CD8-positive, alpha-beta memory T cell (primary cell): ENCODE data around the gene OTOP2. TPM values are rescaled to one million over a fixed set of nuclear protein-coding genes. Genes with fewer than 3 reads are reported as not detected.
A peak's percentile ranks its signal among the peaks of the same experiment; 100 is the strongest.

Source experiments
- CTCF ChIA-PET: fragments of 350-600 bp; sonication (Branson Sonifier 250); formaldehyde crosslinking; loops from one replicate; lab custom pipeline; 2021; ENCODE audit warnings: antibody characterized with exemption; lab: Charles Lee
- POLR2A ChIA-PET: fragments of 350-600 bp; sonication (Branson Sonifier 250); formaldehyde crosslinking; loops from one replicate; lab custom pipeline; 2021; ENCODE audit warnings: antibody characterized with exemption; lab: Charles Lee
- DNase-seq, 5 donors: peaks; one replicate each; pipeline versions ENCODE4 v3.0.0 to v3.0.0-alpha.2; 2020 to 2022; ENCODE audit warnings: mixed read lengths in 1 of 5
- H3K27ac ChIP-seq: one replicate; pipeline ENCODE4 v1.7.0; 2013; ENCODE audit warnings: low read depth, mild to moderate bottlenecking, low read length, moderate library complexity
- H3K27me3 ChIP-seq: 2 replicates; pipeline ENCODE4 v1.7.0; 2013; ENCODE audit warnings: low read length, mild to moderate bottlenecking; ENCODE audit not compliant: insufficient read depth, poor library complexity, severe bottlenecking
- H3K36me3 ChIP-seq: 2 replicates; pipeline ENCODE4 v1.7.0; 2013; ENCODE audit warnings: mild to moderate bottlenecking, low read length, moderate library complexity; ENCODE audit not compliant: insufficient read depth
- H3K4me1 ChIP-seq: 2 replicates; pipeline ENCODE4 v1.7.0; 2013; ENCODE audit warnings: mild to moderate bottlenecking, low read length, moderate library complexity; ENCODE audit not compliant: insufficient read depth
- H3K4me3 ChIP-seq: 2 replicates; pipeline ENCODE4 v1.7.0; 2013; ENCODE audit warnings: mild to moderate bottlenecking, low read length
- H3K9me3 ChIP-seq: 2 replicates; pipeline ENCODE4 v1.7.0; 2013; ENCODE audit warnings: mild to moderate bottlenecking, low read length
- H3K27ac Mint-ChIP-seq, 8 donors: one replicate each; pipeline ENCODE4 v1.8.0; 2020 to 2021; ENCODE audit warnings: mixed read lengths in 8 of 8, mild to moderate bottlenecking in 6 of 8, inconsistent platforms in 3 of 8, moderate library complexity in 3 of 8
- H3K27me3 Mint-ChIP-seq, 2 donors: one replicate each; pipeline ENCODE4 v1.8.0; 2020 to 2021; ENCODE audit warnings: mixed read lengths in 2 of 2, mild to moderate bottlenecking in 1 of 2, moderate library complexity in 1 of 2
- H3K36me3 Mint-ChIP-seq, 3 donors: one replicate each; pipeline ENCODE4 v1.8.0; 2020 to 2021; ENCODE audit warnings: mixed read lengths in 3 of 3, inconsistent platforms in 1 of 3, mild to moderate bottlenecking in 1 of 3
- H3K4me1 Mint-ChIP-seq, 3 donors: one replicate each; pipeline ENCODE4 v1.8.0; 2020 to 2021; ENCODE audit warnings: mixed read lengths in 3 of 3, inconsistent platforms in 1 of 3, mild to moderate bottlenecking in 1 of 3
- H3K4me3 Mint-ChIP-seq, 7 donors: one replicate each; pipeline ENCODE4 v1.8.0; 2020 to 2021; ENCODE audit warnings: mixed read lengths in 7 of 7, mild to moderate bottlenecking in 6 of 7, moderate library complexity in 4 of 7, inconsistent platforms in 2 of 7
- H3K9me3 Mint-ChIP-seq, 5 donors: one replicate each; pipeline ENCODE4 v1.8.0; 2020 to 2022; ENCODE audit warnings: mixed read lengths in 5 of 5, mild to moderate bottlenecking in 3 of 5, moderate library complexity in 2 of 5, inconsistent platforms in 1 of 5
- polyA plus RNA-seq: library from polyadenylated mRNA; unstranded; fragments of 300-500 nt; fragmentation: Illumina TruSeq; gene quantifications from one replicate; pipeline ENCODE4 v1.2.3, GENCODE V29; 2021
- total RNA-seq, 2 experiments: library from RNA; stranded (reverse); gene quantifications; one replicate each; pipeline ENCODE4 v1.2.3, GENCODE V29; 2021

The OTOP2 gene
- total and polyA plus RNA-seq, 3 experiments from 2014 or later = not detected

DNA sequence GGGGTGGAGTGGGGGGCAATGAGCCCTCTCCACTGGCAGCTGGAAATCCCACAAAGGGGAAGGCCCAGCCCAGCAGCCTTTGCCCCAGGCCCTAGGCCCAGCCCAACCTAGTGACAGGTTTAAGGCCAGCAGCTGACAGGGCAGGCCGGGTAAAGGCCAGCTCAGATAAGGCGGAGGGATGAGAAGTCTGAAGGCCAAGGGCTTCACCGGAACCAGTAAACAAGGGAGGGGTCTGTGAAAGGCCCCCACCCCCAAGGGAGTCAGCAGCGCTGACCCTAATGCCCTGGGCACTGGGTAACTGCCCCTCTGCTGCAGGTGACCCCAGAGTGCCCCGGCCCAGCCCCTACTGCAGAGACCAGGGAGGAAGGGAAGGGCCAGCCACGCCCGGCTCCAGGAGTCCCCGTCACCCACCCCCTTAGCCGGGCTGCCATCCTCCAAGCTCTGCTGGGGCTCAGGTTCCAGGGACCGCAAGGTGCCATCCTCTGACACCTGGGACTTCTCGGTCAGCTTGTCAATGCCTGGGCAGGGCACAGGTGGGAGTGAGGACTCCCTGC is 29.1 kb downstream of the OTOP2 start:
- no peaks in the 10 kb centered on the region for H3K9me3 ChIP-seq
- H3K27ac ChIP-seq = no peak overlapping the region
- Mint-ChIP-seq H3K27me3 (peaks cover 3 to 5% of the 10 kb centered on the region in 2 donors), H3K4me3 (no peak overlapping the region), H3K36me3 (no peaks in the 10 kb centered on the region), H3K27ac (peak overlapping the region in 1 of 8 donors; percentile 19), H3K4me1 (peaks cover 0 to 3% (median 2%) of the 10 kb centered on the region in 3 donors), H3K9me3 (no peaks in the 10 kb centered on the region)
- no peak overlapping the region for H3K4me3 ChIP-seq
- no peaks in the 10 kb centered on the region for H3K36me3 ChIP-seq
- no peak for DNase-seq
- H3K27me3 ChIP-seq = no peaks in the 10 kb centered on the region
- ChIA-PET CTCF (interaction anchor here (0.8 to 1.1 kb wide), 2 partner anchors 8 to 14 kb away, joined by 3 to 5 read pairs; no protein-coding TSS in a partner anchor), POLR2A (interaction anchor here (0.6 kb wide), 1 partner anchor 8 kb away, joined by 3 read pairs; no protein-coding TSS in a partner anchor)
- H3K4me1 ChIP-seq = no peaks in the 10 kb centered on the region

DNA sequence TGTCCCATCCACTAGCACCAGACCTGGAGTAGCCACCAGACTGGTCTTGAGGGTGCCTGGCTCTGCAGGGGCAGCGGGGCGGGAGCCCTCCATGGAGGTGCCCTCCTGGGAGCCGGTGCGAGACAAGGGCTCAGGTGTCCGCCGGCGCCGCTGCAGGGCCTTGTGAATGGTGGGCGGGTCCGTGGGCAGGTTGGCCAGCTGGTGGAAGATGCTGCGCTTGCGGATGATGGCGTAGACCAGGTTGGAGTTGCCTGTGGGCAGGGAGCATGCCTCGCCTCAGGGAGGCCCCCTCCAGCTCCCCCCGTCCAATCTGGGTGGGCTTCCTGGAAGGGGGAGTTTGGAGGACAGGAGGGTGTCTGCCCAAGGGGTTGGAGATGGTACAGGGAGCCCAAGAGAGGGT is 30.0 kb downstream of the OTOP2 start:
- CTCF ChIA-PET = no interaction called here

DNA sequence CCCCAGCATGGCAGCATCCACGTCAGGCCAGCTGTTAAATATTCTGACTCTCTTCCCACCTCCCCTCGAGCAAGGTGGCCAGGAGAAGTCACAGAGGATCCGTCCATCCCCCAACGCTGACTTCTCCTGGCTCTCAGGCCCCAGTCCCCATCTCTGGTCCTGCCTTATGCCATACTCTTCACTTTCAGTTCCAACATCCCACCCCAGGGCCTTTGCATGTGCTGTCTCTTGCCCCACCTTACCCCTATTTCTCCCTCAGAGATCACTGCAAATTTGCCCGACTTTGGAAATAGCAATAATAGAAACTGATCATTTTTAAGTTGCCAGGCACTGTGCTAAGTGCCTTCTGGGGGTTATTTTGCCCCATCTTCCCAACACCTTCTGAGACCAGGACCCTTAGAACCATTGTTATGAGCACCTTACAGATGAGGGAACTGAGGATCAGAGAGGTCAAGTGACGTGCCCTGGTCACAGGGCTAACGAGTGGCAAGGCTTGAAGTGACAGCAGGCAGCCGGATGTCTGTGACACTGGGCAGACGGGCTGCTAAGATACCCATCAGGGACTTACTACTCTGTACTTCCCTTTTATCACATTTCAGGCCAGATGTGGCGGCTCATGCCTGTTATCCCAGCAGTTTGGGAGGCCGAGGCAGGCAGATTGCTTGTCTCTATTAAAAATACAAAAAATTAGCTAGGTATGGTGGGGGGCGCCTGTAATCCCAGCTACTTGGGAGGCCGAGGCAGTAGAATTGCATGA is 30.8 kb downstream of the OTOP2 start:
- H3K27me3 ChIP-seq = no peaks in the 10 kb centered on the region
- no peaks in the 10 kb centered on the region for H3K4me1 ChIP-seq
- H3K9me3 ChIP-seq = no peaks in the 10 kb centered on the region
- ChIA-PET CTCF (interaction anchor here (0.6 to 1.5 kb wide), 2 partner anchors 164 to 584 kb away, joined by 4 read pairs; no protein-coding TSS in a partner anchor), POLR2A (no interaction called here)
- no peak overlapping the region for H3K4me3 ChIP-seq
- Mint-ChIP-seq H3K27me3 (peaks cover 3 to 5% of the 10 kb centered on the region in 2 donors), H3K4me3 (peak overlapping the region in 1 of 7 donors; percentile 4), H3K4me1 (peaks cover 0 to 3% (median 2%) of the 10 kb centered on the region in 3 donors), H3K27ac (no peak overlapping the region), H3K9me3 (no peaks in the 10 kb centered on the region), H3K36me3 (no peaks in the 10 kb centered on the region)
- no peaks in the 10 kb centered on the region for H3K36me3 ChIP-seq
- no peak for DNase-seq
- no peak overlapping the region for H3K27ac ChIP-seq

More for the DNA sequence above, 30.0 kb downstream of the OTOP2 start:
- no peak overlapping the region for H3K27ac Mint-ChIP-seq
- Histone ChIP-seq H3K4me1 (no peaks in the 10 kb centered on the region), H3K9me3 (no peaks in the 10 kb centered on the region), H3K27ac (no peak overlapping the region), H3K27me3 (no peaks in the 10 kb centered on the region), H3K4me3 (no peak overlapping the region), H3K36me3 (no peaks in the 10 kb centered on the region)
- H3K27me3 Mint-ChIP-seq = peaks cover 3% of the 10 kb centered on the region in 2 donors
- H3K4me1 Mint-ChIP-seq = peaks cover 0 to 3% (median 2%) of the 10 kb centered on the region in 3 donors
- no peaks in the 10 kb centered on the region for H3K9me3 Mint-ChIP-seq
- H3K4me3 Mint-ChIP-seq = no peak overlapping the region
- POLR2A ChIA-PET = no interaction called here
- no peak for DNase-seq
- no peaks in the 10 kb centered on the region for H3K36me3 Mint-ChIP-seq

DNA sequence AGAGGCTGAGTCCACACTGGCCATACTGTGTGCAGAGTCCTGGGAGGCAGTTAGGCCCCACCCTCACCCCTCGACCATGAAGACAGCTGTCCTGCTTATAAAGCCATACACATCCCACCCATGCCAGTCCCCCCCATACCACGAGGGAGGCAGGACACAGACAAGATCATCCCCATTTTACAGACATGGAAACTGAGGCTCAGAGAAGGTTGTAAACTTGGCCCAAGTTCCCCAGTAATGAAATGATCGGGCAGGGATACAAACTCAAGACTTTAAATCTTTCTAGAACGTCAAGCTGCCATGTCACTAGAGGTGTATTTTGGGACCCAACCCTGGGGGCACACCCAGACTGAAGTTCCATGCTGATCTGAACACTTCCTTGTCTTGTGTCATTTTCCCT is 32.0 kb downstream of the OTOP2 start:
- no peaks in the 10 kb centered on the region for H3K27me3 ChIP-seq
- H3K9me3 ChIP-seq = no peaks in the 10 kb centered on the region
- H3K36me3 Mint-ChIP-seq = no peaks in the 10 kb centered on the region
- DNase-seq = no peak
- ChIA-PET CTCF (interaction anchor here (1.0 to 3.9 kb wide), 6 partner anchors 24 to 247 kb away, joined by 3 to 21 read pairs (median 4); partner anchors contain the start of genes NT5C and OTOP2), POLR2A (no interaction called here)
- H3K27ac ChIP-seq = no peak overlapping the region
- H3K36me3 ChIP-seq = no peaks in the 10 kb centered on the region
- peaks cover 0 to 7% (median 2%) of the 10 kb centered on the region in 3 donors for H3K4me1 Mint-ChIP-seq
- H3K27me3 Mint-ChIP-seq = peaks cover 3 to 5% of the 10 kb centered on the region in 2 donors
- H3K9me3 Mint-ChIP-seq = no peaks in the 10 kb centered on the region
- no peak overlapping the region for H3K27ac Mint-ChIP-seq
- no peak overlapping the region for H3K4me3 ChIP-seq
- no peaks in the 10 kb centered on the region for H3K4me1 ChIP-seq
- H3K4me3 Mint-ChIP-seq = no peak overlapping the region

DNA sequence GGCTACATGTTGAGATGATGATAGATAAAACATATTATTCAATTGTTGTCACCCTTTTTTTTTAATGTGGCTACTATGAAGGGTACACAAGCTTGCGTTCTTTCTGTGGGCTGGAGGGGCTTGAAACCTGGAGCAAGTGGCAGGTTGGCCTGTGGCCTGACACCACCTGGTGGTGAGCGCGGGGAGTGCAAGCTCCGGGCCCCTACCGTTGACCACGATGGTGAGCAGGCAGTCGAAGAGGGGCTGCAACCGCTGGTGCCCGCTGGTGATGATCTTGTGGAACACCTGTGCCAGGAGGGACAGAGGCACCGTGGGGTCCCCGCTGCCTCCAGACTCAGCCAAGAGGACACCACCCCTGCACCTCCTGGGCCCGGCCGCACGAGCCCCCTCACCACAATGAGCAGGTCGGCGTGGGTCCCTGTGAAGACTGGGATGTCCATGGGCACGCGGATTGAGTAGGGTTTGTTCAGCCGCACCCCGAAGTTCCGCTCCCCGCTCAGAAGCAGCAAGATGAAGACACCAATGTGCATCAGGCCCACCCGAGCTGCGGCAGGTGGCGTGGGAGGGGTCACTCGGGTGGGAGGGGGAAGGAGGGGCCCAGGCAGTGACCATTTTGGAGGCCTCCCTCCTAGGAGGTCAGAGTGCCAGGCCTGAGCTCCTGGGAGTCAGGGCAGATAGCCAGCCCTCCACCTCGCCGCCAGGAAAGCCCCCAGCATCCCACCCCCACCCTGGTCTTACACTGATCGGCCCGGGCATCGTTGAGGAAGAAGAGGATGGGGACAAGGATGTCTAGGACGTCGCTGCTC is 34.1 kb downstream of the OTOP2 start:
- Mint-ChIP-seq H3K4me3 (no peak overlapping the region), H3K27ac (no peak overlapping the region), H3K36me3 (no peaks in the 10 kb centered on the region), H3K27me3 (peaks cover 0 to 5% of the 10 kb centered on the region in 2 donors), H3K4me1 (peaks cover 4 to 11% (median 4%) of the 10 kb centered on the region in 3 donors), H3K9me3 (no peaks in the 10 kb centered on the region)
- ChIA-PET CTCF (interaction anchor here (0.8 to 6.1 kb wide), 19 partner anchors 9 to 301 kb away, joined by 3 to 84 read pairs (median 4); partner anchors contain the start of genes HID1, OTOP2 and OTOP3), POLR2A (no interaction called here)
- DNase-seq = peak; percentile 56 to 77 (median 70)
- Histone ChIP-seq H3K4me1 (no peaks in the 10 kb centered on the region), H3K27ac (no peak overlapping the region), H3K4me3 (no peak overlapping the region), H3K36me3 (no peaks in the 10 kb centered on the region), H3K27me3 (no peaks in the 10 kb centered on the region), H3K9me3 (no peaks in the 10 kb centered on the region)

DNA sequence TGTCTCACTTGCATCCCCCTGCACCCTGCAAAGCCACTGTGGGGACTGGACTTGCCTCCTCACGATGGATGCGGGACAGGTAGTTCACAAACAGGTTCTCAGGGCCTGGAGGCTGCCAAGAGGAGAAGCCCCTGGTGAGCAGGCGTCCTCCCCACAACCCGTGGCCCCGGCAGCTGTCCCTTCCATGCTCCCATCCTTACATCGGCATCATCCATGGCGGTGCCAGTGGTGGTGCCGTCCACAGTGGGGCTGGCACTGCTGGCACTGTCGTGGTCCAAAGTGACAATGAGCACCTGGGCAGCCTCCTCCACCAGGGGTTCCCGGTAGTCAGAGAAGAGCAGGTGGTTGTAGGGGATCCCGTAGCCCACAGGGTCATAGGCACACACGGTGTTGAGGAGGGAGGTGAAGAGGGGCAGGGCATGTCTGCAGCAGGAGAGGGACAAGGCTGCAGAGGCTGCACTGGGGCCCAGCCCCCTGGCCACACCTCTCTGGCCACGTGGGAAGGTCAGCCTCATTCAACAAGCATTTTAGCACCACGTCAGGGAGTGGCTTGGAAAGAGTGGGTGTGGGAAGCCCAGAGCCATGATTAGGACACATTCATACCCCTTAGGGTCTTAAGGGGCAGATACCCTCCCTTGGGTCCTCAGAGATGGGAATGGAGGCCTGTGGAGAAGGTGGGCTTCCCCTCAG is 35.9 kb downstream of the OTOP2 start:
- H3K4me3 ChIP-seq = no peak overlapping the region
- H3K4me3 Mint-ChIP-seq = no peak overlapping the region
- H3K4me1 ChIP-seq = no peaks in the 10 kb centered on the region
- peaks cover 0 to 4% of the 10 kb centered on the region in 2 donors for H3K27me3 Mint-ChIP-seq
- peaks cover 4 to 11% (median 4%) of the 10 kb centered on the region in 3 donors for H3K4me1 Mint-ChIP-seq
- no peaks in the 10 kb centered on the region for H3K36me3 ChIP-seq
- H3K9me3 Mint-ChIP-seq = no peaks in the 10 kb centered on the region
- H3K27me3 ChIP-seq = no peaks in the 10 kb centered on the region
- no peak for DNase-seq
- CTCF ChIA-PET = interaction anchor here (1.3 to 6.1 kb wide), 17 partner anchors 13 to 453 kb away, joined by 3 to 84 read pairs (median 11); partner anchors contain the start of genes CDR2L, HID1, MRPL58 and NT5C
- no peaks in the 10 kb centered on the region for H3K36me3 Mint-ChIP-seq
- H3K27ac ChIP-seq = no peak overlapping the region
- no peak overlapping the region for H3K27ac Mint-ChIP-seq
- H3K9me3 ChIP-seq = no peaks in the 10 kb centered on the region
- POLR2A ChIA-PET = interaction anchor here (0.6 kb wide), 1 partner anchor 36 kb away, joined by 3 read pairs; no protein-coding TSS in a partner anchor
